GM12878 (cell line): ENCODE results near the gene ARMC9. TPM values are rescaled to one million over a fixed set of nuclear protein-coding genes. Genes with fewer than 3 reads are reported as not detected.

Source experiments
- ATAC-seq: fragments of 200-7000 bp; cut with Tn5 transposase; 3 replicates; pipeline ENCODE4 v1.9.1; 2020; ENCODE audit warnings: mild to moderate bottlenecking, moderate library complexity
- BruUV-seq: library from RNA; stranded (reverse); fragments of 400-500 nt; replicated peaks from 2 replicates; lab custom pipeline; 2021; lab: Mats Ljungman, UMichigan
- CTCF ChIA-PET: fragments of 300-600 bp; sonication (Branson Sonifier 250); formaldehyde crosslinking; extraction: SDS; loops from one replicate; lab custom pipeline; 2021; ENCODE audit warnings: inconsistent platforms; lab: Yijun Ruan, JAX
- POLR2A ChIA-PET: fragments of 350-600 bp; formaldehyde crosslinking; extraction: SDS; loops from one replicate; lab custom pipeline; 2021; ENCODE audit warnings: inconsistent platforms; lab: Charles Lee
- RAD21 ChIA-PET: fragments of 300-600 bp; sonication (Branson Sonifier 250); formaldehyde crosslinking; loops from one replicate; lab custom pipeline; 2023; ENCODE audit warnings: antibody characterized with exemption; ENCODE audit not compliant: unreplicated experiment; lab: Charles Lee
- SMC1A ChIA-PET: fragments of 300-600 bp; sonication (Branson Sonifier 250); formaldehyde crosslinking; loops from one replicate; lab custom pipeline; 2023; ENCODE audit not compliant: unreplicated experiment, uncharacterized antibody; lab: Charles Lee
- DNase-seq: peaks from one replicate; pipeline ENCODE4 v3.0.0-alpha.2; 2011; ENCODE audit warnings: low read depth, low spot score
- FAIRE-seq: peaks from 3 replicates; lab custom pipeline; 2011; peaks lifted over from hg19 to GRCh38; lab: Jason Lieb, UNC
- H2AFZ ChIP-seq: 2 replicates; pipeline ENCODE4 v1.6.0; 2011; ENCODE audit warnings: low read depth, low read length, control low read depth; ENCODE audit not compliant: control insufficient read depth
- H3K27ac ChIP-seq: 2 replicates; pipeline ENCODE4 v1.5.1; 2011; ENCODE audit warnings: control low read depth; ENCODE audit not compliant: control insufficient read depth, insufficient read depth
- H3K27me3 ChIP-seq, 2 experiments: replicated peaks in 1 of 2; 2 replicates each; pipeline versions ENCODE4 v1.6.0 to v1.6.1; 2011; ENCODE audit warnings: low read length in 1 of 2; ENCODE audit not compliant: control insufficient read depth in 2 of 2, insufficient read depth in 2 of 2
- H3K36me3 ChIP-seq, 2 experiments: 2 replicates each; pipeline ENCODE4 v1.5.1; 2011; ENCODE audit warnings: low read length in 1 of 2; ENCODE audit not compliant: control insufficient read depth in 2 of 2, insufficient read depth in 2 of 2
- H3K4me1 ChIP-seq: 2 replicates; pipeline ENCODE4 v1.6.1; 2011; ENCODE audit warnings: mild to moderate bottlenecking, low read length, moderate library complexity, mixed read lengths; ENCODE audit not compliant: control insufficient read depth, insufficient read depth
- H3K4me2 ChIP-seq: 2 replicates; pipeline ENCODE4 v1.6.0; 2011; ENCODE audit warnings: control low read depth; ENCODE audit not compliant: control insufficient read depth, insufficient read depth
- H3K4me3 ChIP-seq: fragments of 200-600 bp; sonication (generic); 2 replicates; pipeline ENCODE4 v1.5.1; 2016
- H3K79me2 ChIP-seq: 2 replicates; pipeline ENCODE4 v1.6.0; 2011; ENCODE audit warnings: low read length; ENCODE audit not compliant: control insufficient read depth, insufficient read depth
- H3K9ac ChIP-seq: 2 replicates; pipeline ENCODE4 v1.8.0; 2011; ENCODE audit warnings: low read length, control low read depth, mixed read lengths; ENCODE audit not compliant: control insufficient read depth, insufficient read depth
- H3K9me3 ChIP-seq: replicated peaks from 3 replicates; pipeline ENCODE4 v1.5.1; 2011; ENCODE audit warnings: mild to moderate bottlenecking, low read length; ENCODE audit not compliant: control insufficient read depth, insufficient read depth
- H4K20me1 ChIP-seq: 2 replicates; pipeline ENCODE4 v1.6.0; 2011; ENCODE audit not compliant: control insufficient read depth, insufficient read depth
- ASH2L ChIP-seq: fragments of 300-600, 200-600 bp; sonication (generic); IDR thresholded peaks from 2 replicates; pipeline ENCODE4 v1.6.1; 2017; ENCODE audit warnings: low read depth, mild to moderate bottlenecking, borderline replicate concordance
- BRCA1 ChIP-seq: IDR thresholded peaks from 2 replicates; pipeline ENCODE4 v1.6.1; 2011; ENCODE audit warnings: low read depth, low read length, improper control_type of control experiment
- EP300 ChIP-seq, 2 experiments: fragments of 150-350 bp in 1 of 2; IDR thresholded peaks; 2 replicates each; pipeline ENCODE4 v1.6.1; 2011 to 2012; ENCODE audit warnings: low read depth in 2 of 2, low read length in 2 of 2, borderline replicate concordance in 1 of 2, improper control_type of control experiment in 1 of 2, inconsistent platforms in 1 of 2; ENCODE audit not compliant: control insufficient read depth in 1 of 2
- HDAC2 ChIP-seq: fragments of 200-600 bp; sonication (generic); IDR thresholded peaks from 2 replicates; pipeline ENCODE4 v1.6.1; 2017
- MTA2 ChIP-seq: fragments of 450-650 bp; IDR thresholded peaks from 2 replicates; pipeline ENCODE4 v1.6.1; 2016; ENCODE audit warnings: low read depth, mild to moderate bottlenecking, moderate library complexity
- NBN ChIP-seq: fragments of 450-650 bp; IDR thresholded peaks from 2 replicates; pipeline ENCODE4 v1.6.1; 2016
- NFYA ChIP-seq: IDR thresholded peaks from 2 replicates; pipeline ENCODE4 v1.6.1; 2011; ENCODE audit warnings: low read depth, mild to moderate bottlenecking, low read length, improper control_type of control experiment, borderline replicate concordance
- POU2F2 ChIP-seq: IDR thresholded peaks from 3 replicates; pipeline ENCODE4 v1.6.1; 2011; ENCODE audit warnings: low read depth, mild to moderate bottlenecking, low read length, borderline replicate concordance
- RELA ChIP-seq: fragments of 450-650 bp; IDR thresholded peaks from 2 replicates; pipeline ENCODE4 v1.8.0; 2014; ENCODE audit warnings: borderline replicate concordance; ENCODE audit not compliant: partially characterized antibody
- SMC3 ChIP-seq: IDR thresholded peaks from 2 replicates; pipeline ENCODE4 v1.6.1; 2011; ENCODE audit warnings: low read length, improper control_type of control experiment, borderline replicate concordance
- SP1 ChIP-seq: IDR thresholded peaks from one replicate; pipeline ENCODE4 v1.6.1; 2011; ENCODE audit warnings: low read depth, low read length
- TCF7 ChIP-seq: IDR thresholded peaks from 2 replicates; pipeline ENCODE4 v1.6.1; 2014; ENCODE audit warnings: antibody characterized with exemption, borderline replicate concordance
- ZNF217 ChIP-seq: fragments of 450-650 bp; IDR thresholded peaks from 2 replicates; pipeline ENCODE4 v1.6.1; 2017; ENCODE audit warnings: antibody characterized with exemption, mild to moderate bottlenecking
- ZNF274 ChIP-seq: IDR thresholded peaks from one replicate; pipeline ENCODE4 v1.8.0; 2011; ENCODE audit not compliant: insufficient read length, insufficient read depth
- WGBS: methylation state at CpG from one replicate; pipeline ENCODE4 v1.1.6; 2016; ENCODE audit warnings: low lambda C conversion rate; ENCODE audit not compliant: insufficient replicate concordance, insufficient coverage; ENCODE audit errors: missing lambda C conversion rate; 5-methylcytosine and 5-hydroxymethylcytosine counted together
- in situ Hi-C: fragments of 300-500 bp; cut with MboI; formaldehyde crosslinking; loops from 9 replicates; pipeline ENCODE4 v1.14.3; 2018; ENCODE audit warnings: mixed read lengths
- intact Hi-C: fragments of 100-400 bp; cut with micrococcal nuclease; formaldehyde crosslinking; loops from one replicate; pipeline ENCODE4 v1.14.2; 2022; ENCODE audit not compliant: unreplicated experiment
- polyA plus RNA-seq, 11 experiments: library from polyadenylated mRNA; depleted of rRNA in 4 of 11; unstranded in 6 of 11; stranded (reverse) in 5 of 11; fragments of >200 nt; fragmentation: Nextera tagmentation in 4 of 11; fragmentation: Illumina TruSeq in 1 of 11; extraction: Ambion mirVana in 4 of 11; extraction: Trizol in 1 of 11; gene quantifications; 1 replicate in 1 of 11; 2 replicates in 10 of 11; pipeline versions ENCODE4 v1.2.1 to v1.2.3, GENCODE V29; 2011 to 2016; ENCODE audit warnings: inconsistent platforms in 2 of 11, missing spikeins in 2 of 11, low read depth in 1 of 11
- total RNA-seq, 4 experiments: library from RNA; depleted of rRNA in 3 of 4; stranded (reverse); fragments of >200 nt in 3 of 4; fragmentation: Illumina TruSeq in 1 of 4; extraction: Trizol in 1 of 4; gene quantifications; 2 replicates each; pipeline versions ENCODE4 v1.2.1 to v1.2.3, GENCODE V29; 2013 to 2021
- TF ChIP-seq, protein P1 (sequence below): fragments of 450-650 bp; IDR thresholded peaks from 2 replicates; pipeline ENCODE4 v1.6.1; 2016; ENCODE audit warnings: mild to moderate bottlenecking
- TF ChIP-seq, protein P2 (sequence below): fragments of 450-650 bp; formaldehyde crosslinking; IDR thresholded peaks from 2 replicates; pipeline ENCODE4 v1.4.0; 2022; ENCODE audit warnings: mild to moderate bottlenecking, moderate library complexity
- TF ChIP-seq, protein P3 (sequence below), 3 experiments: IDR thresholded peaks in 2 of 3; conservative IDR thresholded peaks in 1 of 3; 2 replicates each; pipeline ENCODE4 v1.5.1; 2011; ENCODE audit warnings: low read depth in 3 of 3, low read length in 3 of 3, mild to moderate bottlenecking in 3 of 3, control low read depth in 2 of 3, moderate library complexity in 2 of 3, inconsistent platforms in 1 of 3, mixed read lengths in 1 of 3; ENCODE audit not compliant: control insufficient read depth in 2 of 3, insufficient read depth in 1 of 3; ENCODE audit errors: extremely low read depth in 1 of 3

The ARMC9 gene
- total and polyA plus RNA-seq, 10 of the 15 experiments (the other 5 are each of a cell fraction or from before 2014, with no cell fraction given), result 3.8 to 21.8 (median 10.4) TPM

GRCh38 chr2:231197706-231198290 lies 633 bp upstream of the ARMC9 start (continued):
- no peak for TF ChIP-seq MTA2
- TF ChIP-seq, protein P1, sequence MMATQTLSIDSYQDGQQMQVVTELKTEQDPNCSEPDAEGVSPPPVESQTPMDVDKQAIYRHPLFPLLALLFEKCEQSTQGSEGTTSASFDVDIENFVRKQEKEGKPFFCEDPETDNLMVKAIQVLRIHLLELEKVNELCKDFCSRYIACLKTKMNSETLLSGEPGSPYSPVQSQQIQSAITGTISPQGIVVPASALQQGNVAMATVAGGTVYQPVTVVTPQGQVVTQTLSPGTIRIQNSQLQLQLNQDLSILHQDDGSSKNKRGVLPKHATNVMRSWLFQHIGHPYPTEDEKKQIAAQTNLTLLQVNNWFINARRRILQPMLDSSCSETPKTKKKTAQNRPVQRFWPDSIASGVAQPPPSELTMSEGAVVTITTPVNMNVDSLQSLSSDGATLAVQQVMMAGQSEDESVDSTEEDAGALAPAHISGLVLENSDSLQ, result no peak

GRCh38 chr2:231199219-231199618 lies 788 bp downstream of the ARMC9 start:
- no TSS peak for BruUV-seq
- peak overlapping the region; percentile 99 for H3K4me2 ChIP-seq
- peak overlapping the region; percentile 86 for H3K9ac ChIP-seq
- no peaks in the 10 kb centered on the region for H3K9me3 ChIP-seq
- 44% methylated on average over 5 of the region's 5 CpGs for WGBS
- ChIA-PET SMC1A (interaction anchor here (1.9 kb wide), 1 partner anchor 19 kb away, joined by 10 read pairs; no protein-coding TSS in a partner anchor), CTCF (interaction anchor here (1.0 to 2.1 kb wide), 3 partner anchors 28 to 253 kb away, joined by 4 to 8 read pairs (median 5); no protein-coding TSS in a partner anchor), RAD21 (interaction anchor here (2.1 kb wide), 1 partner anchor 19 kb away, joined by 12 read pairs; no protein-coding TSS in a partner anchor), POLR2A (interaction anchor here (1.4 kb wide), 1 partner anchor 104 kb away, joined by 3 read pairs; no protein-coding TSS in a partner anchor)
- H3K27ac ChIP-seq, result no peak overlapping the region
- no peaks in the 10 kb centered on the region for H3K27me3 ChIP-seq
- peak overlapping the region; percentile 97; the same call in 1 of the 2 replicates for H3K4me3 ChIP-seq
- H3K79me2 ChIP-seq, result no peaks in the 10 kb centered on the region
- intact Hi-C loops, result loop anchor here (10.0 kb wide), 1 partner anchor 94 kb away; no protein-coding TSS in a partner anchor
- H3K4me1 ChIP-seq, result peaks cover 6% of the 10 kb centered on the region
- H4K20me1 ChIP-seq, result no peaks in the 10 kb centered on the region
- ATAC-seq (no peak), FAIRE-seq (peak; percentile 73), DNase-seq (no peak)
- H2AFZ ChIP-seq, result peak overlapping the region; percentile 99
- H3K36me3 ChIP-seq, result no peaks in the 10 kb centered on the region; a peak in 1 of 4 replicates
- in situ Hi-C loops, result no loop called here
- TF ChIP-seq ZNF217 (no peak), RELA (no peak), SMC3 (no peak), ASH2L (no peak), EP300 (IDR thresholded peaks at IDR 0.05; ENCODE audit: borderline replicate concordance in 1 of 2, control insufficient read depth in 1 of 2, low read depth in 2 of 2, low read length in 2 of 2) (no peak), SP1 (no peak), NFYA (no peak), TCF7 (no peak), HDAC2 (no peak), POU2F2 (no peak), ZNF274 (no peak), BRCA1 (no peak), NBN (no peak)
- TF ChIP-seq, protein P2, sequence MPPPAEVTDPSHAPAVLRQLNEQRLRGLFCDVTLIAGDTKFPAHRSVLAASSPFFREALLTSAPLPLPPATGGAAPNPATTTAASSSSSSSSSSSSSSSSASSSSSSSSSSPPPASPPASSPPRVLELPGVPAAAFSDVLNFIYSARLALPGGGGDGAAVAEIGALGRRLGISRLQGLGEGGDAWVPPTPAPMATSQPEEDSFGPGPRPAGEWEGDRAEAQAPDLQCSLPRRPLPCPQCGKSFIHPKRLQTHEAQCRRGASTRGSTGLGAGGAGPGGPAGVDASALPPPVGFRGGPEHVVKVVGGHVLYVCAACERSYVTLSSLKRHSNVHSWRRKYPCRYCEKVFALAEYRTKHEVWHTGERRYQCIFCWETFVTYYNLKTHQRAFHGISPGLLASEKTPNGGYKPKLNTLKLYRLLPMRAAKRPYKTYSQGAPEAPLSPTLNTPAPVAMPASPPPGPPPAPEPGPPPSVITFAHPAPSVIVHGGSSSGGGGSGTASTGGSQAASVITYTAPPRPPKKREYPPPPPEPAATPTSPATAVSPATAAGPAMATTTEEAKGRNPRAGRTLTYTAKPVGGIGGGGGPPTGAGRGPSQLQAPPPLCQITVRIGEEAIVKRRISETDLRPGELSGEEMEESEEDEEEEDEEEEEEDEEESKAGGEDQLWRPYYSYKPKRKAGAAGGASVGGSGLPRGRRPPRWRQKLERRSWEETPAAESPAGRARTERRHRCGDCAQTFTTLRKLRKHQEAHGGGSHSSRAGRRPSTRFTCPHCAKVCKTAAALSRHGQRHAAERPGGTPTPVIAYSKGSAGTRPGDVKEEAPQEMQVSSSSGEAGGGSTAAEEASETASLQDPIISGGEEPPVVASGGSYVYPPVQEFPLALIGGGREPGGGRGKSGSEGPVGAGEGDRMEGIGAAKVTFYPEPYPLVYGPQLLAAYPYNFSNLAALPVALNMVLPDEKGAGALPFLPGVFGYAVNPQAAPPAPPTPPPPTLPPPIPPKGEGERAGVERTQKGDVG, result no peak
- TF ChIP-seq, protein P3, sequence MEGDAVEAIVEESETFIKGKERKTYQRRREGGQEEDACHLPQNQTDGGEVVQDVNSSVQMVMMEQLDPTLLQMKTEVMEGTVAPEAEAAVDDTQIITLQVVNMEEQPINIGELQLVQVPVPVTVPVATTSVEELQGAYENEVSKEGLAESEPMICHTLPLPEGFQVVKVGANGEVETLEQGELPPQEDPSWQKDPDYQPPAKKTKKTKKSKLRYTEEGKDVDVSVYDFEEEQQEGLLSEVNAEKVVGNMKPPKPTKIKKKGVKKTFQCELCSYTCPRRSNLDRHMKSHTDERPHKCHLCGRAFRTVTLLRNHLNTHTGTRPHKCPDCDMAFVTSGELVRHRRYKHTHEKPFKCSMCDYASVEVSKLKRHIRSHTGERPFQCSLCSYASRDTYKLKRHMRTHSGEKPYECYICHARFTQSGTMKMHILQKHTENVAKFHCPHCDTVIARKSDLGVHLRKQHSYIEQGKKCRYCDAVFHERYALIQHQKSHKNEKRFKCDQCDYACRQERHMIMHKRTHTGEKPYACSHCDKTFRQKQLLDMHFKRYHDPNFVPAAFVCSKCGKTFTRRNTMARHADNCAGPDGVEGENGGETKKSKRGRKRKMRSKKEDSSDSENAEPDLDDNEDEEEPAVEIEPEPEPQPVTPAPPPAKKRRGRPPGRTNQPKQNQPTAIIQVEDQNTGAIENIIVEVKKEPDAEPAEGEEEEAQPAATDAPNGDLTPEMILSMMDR (IDR thresholded peaks at IDR 0.05 in 2 of 3, conservative IDR thresholded peaks at IDR 0.05 in 1 of 3; ENCODE audit: control insufficient read depth in 2 of 3, extremely low read depth in 1 of 3, insufficient read depth in 1 of 3, low read depth in 3 of 3, low read length in 3 of 3), result no peak
